WTC11 (cell line): ENCODE results near the gene SEC16A. TPM values are rescaled to one million over a fixed set of nuclear protein-coding genes. Genes with fewer than 3 reads are reported as not detected.

Experiments
- ATAC-seq: fragments of 200-7000 bp; cut with Tn5 transposase; 2 replicates; pipeline ENCODE4 v1.10.0; 2021; ENCODE audit warnings: mild to moderate bottlenecking, moderate library complexity
- CTCF ChIA-PET: fragments of 300-600 bp; sonication (Branson Sonifier 250); formaldehyde crosslinking; loops from one replicate; lab custom pipeline; 2021; ENCODE audit warnings: antibody characterized with exemption; lab: Charles Lee
- POLR2A ChIA-PET: fragments of 350-600 bp; sonication (Branson Sonifier 250); formaldehyde crosslinking; loops from one replicate; lab custom pipeline; 2021; ENCODE audit warnings: antibody characterized with exemption; lab: Charles Lee
- DNase-seq: peaks from one replicate; pipeline ENCODE4 v3.0.0; 2021; ENCODE audit warnings: low spot score
- H3K27ac Mint-ChIP-seq: 2 replicates; pipeline ENCODE4 v1.8.0; 2021; ENCODE audit warnings: mixed read lengths
- H3K27me3 Mint-ChIP-seq: 2 replicates; pipeline ENCODE4 v1.8.0; 2021; ENCODE audit warnings: low read depth, mild to moderate bottlenecking, moderate library complexity, mixed read lengths
- H3K36me3 Mint-ChIP-seq: 2 replicates; pipeline ENCODE4 v1.8.0; 2021; ENCODE audit warnings: mixed read lengths
- H3K4me1 Mint-ChIP-seq: 2 replicates; pipeline ENCODE4 v1.8.0; 2022; ENCODE audit warnings: mixed read lengths
- H3K4me3 Mint-ChIP-seq: 2 replicates; pipeline ENCODE4 v1.8.0; 2021; ENCODE audit warnings: mild to moderate bottlenecking, moderate library complexity, mixed read lengths
- H3K9me3 Mint-ChIP-seq: 2 replicates; pipeline ENCODE4 v1.8.0; 2021; ENCODE audit warnings: mixed read lengths
- E2F1 ChIP-seq: sonication (generic); formaldehyde crosslinking; IDR thresholded peaks from 2 replicates; pipeline ENCODE4 v1.8.0; 2022; ENCODE audit warnings: mild to moderate bottlenecking, missing genetic modification reagents
- ERG ChIP-seq: fragments of 250-450 bp; sonication (Bioruptor Pico); IDR thresholded peaks from 2 replicates; pipeline ENCODE4 v1.8.0; 2021; ENCODE audit warnings: mild to moderate bottlenecking
- JUN ChIP-seq: sonication (generic); formaldehyde crosslinking; IDR thresholded peaks from 2 replicates; pipeline ENCODE4 v1.8.0; 2023; ENCODE audit warnings: mild to moderate bottlenecking, missing genetic modification reagents
- MYBL2 ChIP-seq: sonication (generic); formaldehyde crosslinking; IDR thresholded peaks from 2 replicates; pipeline ENCODE4 v1.8.1; 2023; ENCODE audit warnings: mild to moderate bottlenecking, moderate library complexity, missing genetic modification reagents
- PRRX2 ChIP-seq: fragments of 250-450 bp; sonication (Bioruptor Pico); IDR thresholded peaks from 2 replicates; pipeline ENCODE4 v1.8.0; 2021; ENCODE audit warnings: mild to moderate bottlenecking
- SMAD3 ChIP-seq: sonication (generic); formaldehyde crosslinking; IDR thresholded peaks from 2 replicates; pipeline ENCODE4 v1.8.0; 2022; ENCODE audit warnings: missing genetic modification reagents, mild to moderate bottlenecking, borderline replicate concordance
- SOX15 ChIP-seq: fragments of 250-450 bp; sonication (Bioruptor Pico); IDR thresholded peaks from 2 replicates; pipeline ENCODE4 v1.9.0; 2021; ENCODE audit warnings: mild to moderate bottlenecking
- TCF7 ChIP-seq: sonication (generic); formaldehyde crosslinking; IDR thresholded peaks from 2 replicates; pipeline ENCODE4 v1.8.0; 2022; ENCODE audit warnings: mild to moderate bottlenecking, low read depth, missing genetic modification reagents, moderate library complexity
- TP53 ChIP-seq: sonication (generic); formaldehyde crosslinking; IDR thresholded peaks from 2 replicates; pipeline ENCODE4 v1.8.1; 2023; ENCODE audit warnings: mild to moderate bottlenecking, missing genetic modification reagents
- ZBTB21 ChIP-seq: sonication (generic); formaldehyde crosslinking; IDR thresholded peaks from 2 replicates; pipeline ENCODE4 v1.8.1; 2023; ENCODE audit warnings: mild to moderate bottlenecking, missing genetic modification reagents, borderline replicate concordance
- ZNF121 ChIP-seq: sonication (generic); formaldehyde crosslinking; IDR thresholded peaks from 2 replicates; pipeline ENCODE4 v1.8.0; 2023; ENCODE audit warnings: missing genetic modification reagents
- ZNF138 ChIP-seq: sonication (generic); formaldehyde crosslinking; conservative IDR thresholded peaks from 2 replicates; pipeline ENCODE4 v1.8.1; 2022; ENCODE audit warnings: mild to moderate bottlenecking, moderate library complexity, missing genetic modification reagents
- ZNF416 ChIP-seq: fragments of 250-450 bp; sonication (Bioruptor Pico); IDR thresholded peaks from 2 replicates; pipeline ENCODE4 v1.9.0; 2021; ENCODE audit warnings: mild to moderate bottlenecking, inconsistent platforms
- ZNF425 ChIP-seq: fragments of 250-450 bp; sonication (Bioruptor Pico); conservative IDR thresholded peaks from 2 replicates; pipeline ENCODE4 v1.9.0; 2021; ENCODE audit warnings: mild to moderate bottlenecking
- ZNF532 ChIP-seq: fragments of 250-450 bp; sonication (Bioruptor Pico); IDR thresholded peaks from 2 replicates; pipeline ENCODE4 v1.9.0; 2021; ENCODE audit warnings: mild to moderate bottlenecking, borderline replicate concordance
- total RNA-seq: library from RNA; stranded (reverse); gene quantifications from 3 replicates; pipeline ENCODE4 v1.2.3, GENCODE V29; 2021
- TF ChIP-seq, protein P1 (sequence below): sonication (generic); formaldehyde crosslinking; IDR thresholded peaks from 2 replicates; pipeline ENCODE4 v1.8.0; 2023; ENCODE audit warnings: missing genetic modification reagents
- TF ChIP-seq, protein P2 (sequence below): sonication (generic); formaldehyde crosslinking; conservative IDR thresholded peaks from 2 replicates; pipeline ENCODE4 v1.8.1; 2022; ENCODE audit warnings: mild to moderate bottlenecking, missing genetic modification reagents
- TF ChIP-seq, protein P3 (sequence below): sonication (generic); formaldehyde crosslinking; IDR thresholded peaks from 2 replicates; pipeline ENCODE4 v1.8.1; 2022; ENCODE audit warnings: low read depth, missing genetic modification reagents, borderline replicate concordance
- TF ChIP-seq, protein P4 (sequence below): fragments of 200-600 bp; IDR thresholded peaks from 2 replicates; pipeline ENCODE4 v1.8.0; 2022; ENCODE audit warnings: antibody characterized with exemption

SEC16A gene
- total RNA-seq, 1 experiment from 2014 or later, result 70.9 TPM

DNA sequence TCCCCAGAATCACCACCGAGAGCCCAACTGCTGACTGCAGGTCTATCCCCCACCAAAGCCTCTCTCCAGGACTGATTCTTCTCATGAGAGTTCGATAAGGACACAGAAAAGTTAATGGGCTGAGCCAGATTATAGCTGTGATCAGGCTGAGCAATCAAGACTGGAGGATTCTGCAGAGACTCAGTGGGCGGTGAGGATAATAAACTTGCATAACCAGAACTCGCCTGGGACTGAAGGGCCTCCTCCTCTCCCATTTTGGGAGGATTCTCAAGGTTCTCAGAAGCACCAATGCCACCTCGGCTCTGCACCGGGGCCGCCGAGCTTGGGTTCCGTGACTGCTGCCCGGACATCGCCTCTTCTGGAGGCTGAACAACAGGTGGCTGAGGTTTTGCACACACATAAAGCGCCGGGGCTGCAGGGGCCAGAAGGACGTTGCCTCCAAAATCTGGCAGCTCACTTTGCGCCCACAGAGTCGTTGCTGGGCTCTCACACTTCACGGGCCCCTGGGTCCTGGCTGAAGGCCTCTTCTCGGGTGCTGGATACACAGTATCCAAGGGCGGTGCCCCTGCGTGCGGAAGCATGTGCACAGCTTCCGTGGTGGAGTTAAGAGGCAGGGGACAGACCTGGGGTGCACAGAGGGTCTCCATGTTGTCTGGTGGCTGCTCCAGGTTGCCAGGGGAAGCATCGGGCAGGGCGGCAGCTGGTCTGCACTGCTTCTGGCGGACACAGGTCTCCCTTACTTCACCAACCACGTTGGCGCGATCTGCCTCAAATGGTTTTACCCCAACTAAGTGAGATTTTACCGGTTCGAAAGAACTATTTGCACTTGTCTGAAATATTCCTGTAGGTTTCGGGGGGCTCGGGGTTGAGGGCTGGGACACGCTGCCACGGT, 7.6 kb downstream of the SEC16A start (continued):
- TF ChIP-seq SOX15 (CRISPR knock-in tag) (no peak), PRRX2 (no peak), MYBL2 (CRISPR knock-in tag) (no peak), ZNF416 (CRISPR knock-in tag) (no peak), TP53 (CRISPR knock-in tag) (no peak), ZNF121 (no peak), SMAD3 (CRISPR knock-in tag) (no peak), TCF7 (no peak)
- TF ChIP-seq, protein P1, sequence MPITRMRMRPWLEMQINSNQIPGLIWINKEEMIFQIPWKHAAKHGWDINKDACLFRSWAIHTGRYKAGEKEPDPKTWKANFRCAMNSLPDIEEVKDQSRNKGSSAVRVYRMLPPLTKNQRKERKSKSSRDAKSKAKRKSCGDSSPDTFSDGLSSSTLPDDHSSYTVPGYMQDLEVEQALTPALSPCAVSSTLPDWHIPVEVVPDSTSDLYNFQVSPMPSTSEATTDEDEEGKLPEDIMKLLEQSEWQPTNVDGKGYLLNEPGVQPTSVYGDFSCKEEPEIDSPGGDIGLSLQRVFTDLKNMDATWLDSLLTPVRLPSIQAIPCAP (CRISPR knock-in tag), result no peak
- TF ChIP-seq, protein P2, sequence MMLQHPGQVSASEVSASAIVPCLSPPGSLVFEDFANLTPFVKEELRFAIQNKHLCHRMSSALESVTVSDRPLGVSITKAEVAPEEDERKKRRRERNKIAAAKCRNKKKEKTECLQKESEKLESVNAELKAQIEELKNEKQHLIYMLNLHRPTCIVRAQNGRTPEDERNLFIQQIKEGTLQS, result no peak

- no peaks in the 10 kb centered on the region for H3K4me1 Mint-ChIP-seq
- TF ChIP-seq E2F1 (CRISPR knock-in tag) (no peak), ERG (no peak), SOX15 (CRISPR knock-in tag) (no peak), ZNF138 (no peak), ZBTB21 (CRISPR knock-in tag) (no peak), JUN (no peak), ZNF532 (CRISPR knock-in tag) (no peak), ZNF425 (CRISPR knock-in tag) (no peak)
- TF ChIP-seq, protein P2, result no peak
- TF ChIP-seq, protein P1 (CRISPR knock-in tag), result no peak
- TF ChIP-seq, protein P3, sequence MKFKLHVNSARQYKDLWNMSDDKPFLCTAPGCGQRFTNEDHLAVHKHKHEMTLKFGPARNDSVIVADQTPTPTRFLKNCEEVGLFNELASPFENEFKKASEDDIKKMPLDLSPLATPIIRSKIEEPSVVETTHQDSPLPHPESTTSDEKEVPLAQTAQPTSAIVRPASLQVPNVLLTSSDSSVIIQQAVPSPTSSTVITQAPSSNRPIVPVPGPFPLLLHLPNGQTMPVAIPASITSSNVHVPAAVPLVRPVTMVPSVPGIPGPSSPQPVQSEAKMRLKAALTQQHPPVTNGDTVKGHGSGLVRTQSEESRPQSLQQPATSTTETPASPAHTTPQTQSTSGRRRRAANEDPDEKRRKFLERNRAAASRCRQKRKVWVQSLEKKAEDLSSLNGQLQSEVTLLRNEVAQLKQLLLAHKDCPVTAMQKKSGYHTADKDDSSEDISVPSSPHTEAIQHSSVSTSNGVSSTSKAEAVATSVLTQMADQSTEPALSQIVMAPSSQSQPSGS (CRISPR knock-in tag), result no peak
- TF ChIP-seq, protein P4, sequence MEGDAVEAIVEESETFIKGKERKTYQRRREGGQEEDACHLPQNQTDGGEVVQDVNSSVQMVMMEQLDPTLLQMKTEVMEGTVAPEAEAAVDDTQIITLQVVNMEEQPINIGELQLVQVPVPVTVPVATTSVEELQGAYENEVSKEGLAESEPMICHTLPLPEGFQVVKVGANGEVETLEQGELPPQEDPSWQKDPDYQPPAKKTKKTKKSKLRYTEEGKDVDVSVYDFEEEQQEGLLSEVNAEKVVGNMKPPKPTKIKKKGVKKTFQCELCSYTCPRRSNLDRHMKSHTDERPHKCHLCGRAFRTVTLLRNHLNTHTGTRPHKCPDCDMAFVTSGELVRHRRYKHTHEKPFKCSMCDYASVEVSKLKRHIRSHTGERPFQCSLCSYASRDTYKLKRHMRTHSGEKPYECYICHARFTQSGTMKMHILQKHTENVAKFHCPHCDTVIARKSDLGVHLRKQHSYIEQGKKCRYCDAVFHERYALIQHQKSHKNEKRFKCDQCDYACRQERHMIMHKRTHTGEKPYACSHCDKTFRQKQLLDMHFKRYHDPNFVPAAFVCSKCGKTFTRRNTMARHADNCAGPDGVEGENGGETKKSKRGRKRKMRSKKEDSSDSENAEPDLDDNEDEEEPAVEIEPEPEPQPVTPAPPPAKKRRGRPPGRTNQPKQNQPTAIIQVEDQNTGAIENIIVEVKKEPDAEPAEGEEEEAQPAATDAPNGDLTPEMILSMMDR, result no peak
- TF ChIP-seq, all 79 proteins: peak for 0
Observed at GRCh38 chr9:136474021-136474640, 8.7 kb downstream of the SEC16A start.

More at GRCh38 chr9:136474021-136474640, 8.7 kb downstream of the SEC16A start:
- no peak for ATAC-seq
- Mint-ChIP-seq H3K36me3 (peaks cover 58% of the 10 kb centered on the region), H3K9me3 (no peaks in the 10 kb centered on the region), H3K27ac (no peak overlapping the region), H3K27me3 (no peaks in the 10 kb centered on the region), H3K4me3 (no peak overlapping the region)
- POLR2A ChIA-PET, result no interaction called here
- CTCF ChIA-PET, result no interaction called here
- no peak for DNase-seq
